GM15510 (cell line): ENCODE data around the gene TMED3.

Experiments used
- POLR2A ChIP-seq: IDR thresholded peaks from 3 replicates; pipeline ENCODE4 v1.6.1; 2011; ENCODE audit warnings: borderline replicate concordance; ENCODE audit not compliant: insufficient read length; ENCODE audit errors: extremely low read depth

TMED3 gene

DNA sequence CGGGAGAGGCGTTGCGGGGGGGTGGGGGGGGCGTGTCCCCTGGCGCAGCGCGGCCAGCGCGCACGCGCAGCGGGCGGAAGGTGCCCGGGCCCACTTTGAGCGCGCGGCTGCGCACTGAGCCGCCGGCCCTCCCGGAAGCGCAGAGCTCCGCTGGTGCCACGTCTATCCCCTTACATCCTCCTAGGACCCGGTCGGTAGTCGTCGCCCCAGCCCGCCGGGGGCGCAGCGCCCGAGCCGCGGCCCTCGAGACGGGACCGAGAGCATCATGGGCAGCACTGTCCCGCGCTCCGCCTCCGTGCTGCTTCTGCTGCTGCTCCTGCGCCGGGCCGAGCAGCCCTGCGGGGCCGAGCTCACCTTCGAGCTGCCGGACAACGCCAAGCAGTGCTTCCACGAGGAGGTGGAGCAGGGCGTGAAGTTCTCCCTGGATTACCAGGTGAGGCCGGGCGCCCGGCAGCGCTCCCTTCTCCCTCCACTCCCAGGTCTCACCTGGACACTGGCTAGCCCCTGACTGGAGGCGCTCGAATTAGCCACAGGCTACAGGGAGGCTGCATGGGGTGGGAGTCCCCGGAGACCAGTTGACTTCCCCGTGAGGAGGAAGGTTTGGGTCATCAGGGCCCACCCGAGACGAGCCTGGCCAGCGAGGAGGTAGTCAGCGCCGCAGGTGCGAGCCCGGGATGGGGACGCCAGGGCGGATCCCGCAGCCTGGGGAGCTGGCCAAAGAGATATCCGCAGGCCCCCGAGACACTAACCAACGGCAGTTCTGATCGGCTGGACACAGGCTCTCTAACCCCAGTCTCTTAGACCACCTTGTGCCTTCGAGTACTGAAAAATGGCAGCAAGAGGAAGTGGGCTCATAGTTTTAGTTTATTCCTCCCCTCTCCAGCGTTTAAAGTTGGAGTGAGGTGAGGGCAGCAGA lies at the start of gene TMED3:
Gene TMED3, plus strand, starts transcription at position 128 of the 916 bp plus-strand sequence. Its CDS starts 138 bp downstream, at position 266.
- TF ChIP-seq POLR2A: peak; percentile 82

DNA sequence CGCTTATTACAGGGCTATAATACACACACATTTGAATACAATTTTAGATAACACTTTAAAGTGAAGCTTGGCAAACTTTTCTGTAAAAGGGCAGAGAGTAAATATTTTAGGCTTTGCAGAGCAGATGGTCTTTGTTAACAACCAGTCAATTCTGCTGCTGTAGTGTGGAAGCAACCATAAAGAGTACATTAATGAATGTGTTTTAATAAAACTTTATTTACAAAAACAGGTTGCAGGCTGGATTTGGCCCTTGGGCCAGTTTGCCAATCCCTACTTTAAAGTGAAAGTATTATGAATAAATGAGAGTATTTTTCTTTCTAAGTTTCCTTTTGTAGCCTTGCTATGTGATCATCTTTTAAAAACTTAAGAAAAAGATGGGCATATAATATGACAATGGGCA lies 49.1 kb upstream of the TMED3 start:
- no peak for TF ChIP-seq POLR2A

DNA sequence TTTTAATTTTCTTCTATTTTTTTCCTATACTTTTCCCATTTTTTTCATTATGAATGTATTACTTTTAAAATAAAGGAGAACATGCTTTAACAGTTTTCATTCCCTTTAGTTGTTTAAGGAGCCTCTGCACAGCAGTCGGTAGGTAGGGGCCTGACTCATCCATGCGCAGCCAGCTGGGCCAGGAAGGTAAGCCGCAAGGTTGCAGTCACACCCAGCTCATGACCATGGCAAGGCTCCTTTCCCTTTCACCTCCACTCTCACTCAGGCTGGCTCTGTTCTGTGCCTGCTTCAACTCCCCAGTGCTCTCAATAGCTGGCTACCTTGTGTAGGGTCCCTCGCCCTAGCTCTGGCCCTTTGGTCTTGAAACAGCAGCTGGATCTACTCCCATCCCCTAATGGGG lies 45.7 kb upstream of the TMED3 start:
- TF ChIP-seq POLR2A: no peak

DNA sequence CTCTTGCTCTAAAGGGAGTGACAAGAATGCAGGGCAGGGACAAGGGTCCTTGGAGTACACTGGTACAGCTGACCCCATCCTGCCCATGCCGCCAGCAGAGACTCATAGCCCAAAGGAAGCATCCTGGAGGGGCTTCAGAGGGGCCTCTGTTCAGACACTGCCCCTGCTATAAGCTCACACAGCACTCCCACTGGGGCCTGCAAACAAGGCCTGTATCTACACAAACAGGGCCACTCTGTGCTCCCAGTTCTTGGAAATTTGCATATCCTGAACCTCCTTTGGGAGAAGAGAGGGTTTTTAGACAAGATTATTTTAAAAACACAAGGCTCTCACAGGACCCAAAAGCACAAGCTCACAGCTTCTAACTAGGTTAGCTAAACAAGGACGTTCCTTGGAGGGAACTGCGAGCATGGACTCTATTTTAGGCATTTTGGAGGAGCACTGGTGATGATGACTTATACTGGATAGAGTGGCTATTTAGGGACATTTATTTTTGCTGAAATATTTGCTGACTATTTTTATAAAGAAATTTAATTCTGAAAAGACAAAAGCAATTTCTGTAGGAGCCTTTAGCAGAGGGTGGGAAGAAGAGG lies 44.8 kb upstream of the TMED3 start:
- no peak for TF ChIP-seq POLR2A

DNA sequence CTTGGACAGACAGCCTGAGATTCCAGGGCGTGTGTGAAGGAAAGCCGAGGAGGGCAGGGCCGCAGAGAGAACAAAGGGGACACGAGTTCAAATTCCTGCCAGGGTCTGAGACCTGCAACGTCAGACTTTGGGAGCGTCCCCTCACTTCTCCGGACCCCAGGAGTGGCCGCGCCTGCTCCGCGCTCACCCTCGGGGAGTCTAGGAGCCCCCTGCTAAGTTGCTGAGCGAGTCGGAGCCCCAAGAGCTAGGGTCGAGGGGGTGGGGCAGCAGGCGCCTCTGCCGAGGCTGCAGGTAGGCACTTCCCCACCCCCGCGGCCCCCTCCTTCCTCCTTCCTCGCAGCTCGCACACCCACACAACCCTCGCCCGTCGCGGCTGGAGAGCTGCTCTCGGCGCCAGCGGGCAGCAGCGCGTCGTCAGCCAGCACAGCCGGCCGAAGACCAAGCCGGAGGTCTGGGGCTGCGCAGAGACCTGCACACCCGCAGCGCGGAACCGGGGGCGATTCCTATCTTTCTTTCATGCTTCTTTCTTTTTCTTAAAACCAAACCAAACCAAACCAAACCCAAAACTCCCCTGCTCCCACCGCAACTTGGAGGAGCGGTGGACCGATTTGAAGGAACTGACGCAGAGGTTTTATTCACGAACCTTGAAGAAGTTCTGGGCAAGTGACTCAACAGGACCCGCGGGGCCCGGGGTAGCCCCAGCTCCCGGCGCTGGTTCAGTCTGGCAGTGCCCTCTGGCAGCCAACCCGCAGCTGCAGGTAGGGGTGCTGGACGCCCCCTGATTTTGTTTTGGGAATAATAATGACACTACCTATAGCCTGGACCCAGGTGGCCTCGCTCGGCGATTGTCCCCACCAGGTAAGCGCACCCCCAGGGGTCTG lies 28.3 kb upstream of the TMED3 start, which contains the start of gene ANKRD34C:
Gene ANKRD34C, plus strand, starts transcription at position 352 of the 881 bp plus-strand sequence. CDS start 10,563 bp downstream, outside the sequence.
- TF ChIP-seq POLR2A: no peak

DNA sequence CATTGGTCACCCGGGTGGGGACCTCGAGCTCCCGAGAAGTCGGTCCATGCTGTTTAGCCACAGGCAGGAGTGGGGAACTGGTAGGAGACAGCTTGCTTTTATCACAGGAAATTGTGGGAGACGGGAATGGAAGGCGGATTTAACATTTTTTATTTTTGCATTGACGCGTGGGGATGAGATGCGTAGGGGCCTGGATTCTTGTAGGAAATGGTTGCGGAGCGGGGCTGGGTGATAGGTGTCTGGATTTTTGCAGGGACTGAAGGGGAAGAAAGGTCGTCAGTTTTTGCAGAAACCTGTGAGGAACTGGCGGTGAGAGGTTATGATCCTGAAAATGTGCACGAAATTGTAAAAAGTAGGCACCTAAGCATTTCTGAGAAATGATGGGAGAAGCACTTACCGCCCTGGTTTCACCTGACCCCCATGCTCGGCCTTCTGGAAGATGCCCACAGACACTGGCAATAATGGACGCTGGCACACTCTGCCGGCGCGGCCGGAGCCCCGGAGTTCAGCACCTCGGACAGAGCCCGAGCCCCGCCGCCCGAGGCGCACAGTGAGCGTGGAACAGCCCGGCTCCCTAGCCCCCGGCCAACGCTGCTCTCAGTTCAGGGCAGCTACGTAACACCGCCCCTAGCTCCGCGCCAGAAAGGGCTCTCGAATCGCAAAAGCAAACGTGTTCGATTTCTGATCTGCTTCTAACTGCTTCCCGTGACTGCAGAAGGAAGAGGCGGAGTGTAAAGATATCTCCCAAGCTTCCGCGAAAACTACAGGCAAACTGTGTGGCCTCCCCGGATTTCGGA lies 27.5 kb upstream of the TMED3 start:
- no peak for TF ChIP-seq POLR2A

DNA sequence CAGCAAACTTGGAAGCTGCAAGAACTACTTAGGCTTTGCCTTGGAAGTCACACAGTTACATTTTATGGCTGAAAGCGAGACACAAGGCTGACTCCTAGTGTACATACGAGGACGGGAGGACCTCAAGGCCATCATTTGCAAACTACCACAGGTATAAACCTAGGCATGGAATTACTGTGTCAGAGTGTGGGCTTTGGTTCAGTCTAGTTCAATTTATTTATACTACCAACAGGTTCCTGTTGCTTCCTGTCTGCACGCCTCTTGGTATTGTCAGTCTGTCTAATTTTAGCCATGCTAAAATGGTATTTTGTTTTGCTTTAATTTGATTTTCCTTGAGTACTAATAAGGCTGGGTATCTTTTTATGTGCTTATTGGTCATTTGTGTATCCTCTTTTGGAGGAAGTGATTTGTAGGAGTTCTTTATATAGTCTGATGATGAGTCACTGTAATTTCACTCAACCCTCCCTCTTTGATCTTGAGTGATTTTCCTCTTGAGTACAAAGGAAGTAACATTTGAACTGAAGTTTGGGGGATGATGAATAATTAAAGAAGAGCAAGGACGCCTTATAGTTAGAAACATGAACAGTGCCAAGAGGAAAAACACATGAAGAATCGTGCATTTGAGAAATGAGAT lies 20.2 kb upstream of the TMED3 start:
- TF ChIP-seq POLR2A: no peak

DNA sequence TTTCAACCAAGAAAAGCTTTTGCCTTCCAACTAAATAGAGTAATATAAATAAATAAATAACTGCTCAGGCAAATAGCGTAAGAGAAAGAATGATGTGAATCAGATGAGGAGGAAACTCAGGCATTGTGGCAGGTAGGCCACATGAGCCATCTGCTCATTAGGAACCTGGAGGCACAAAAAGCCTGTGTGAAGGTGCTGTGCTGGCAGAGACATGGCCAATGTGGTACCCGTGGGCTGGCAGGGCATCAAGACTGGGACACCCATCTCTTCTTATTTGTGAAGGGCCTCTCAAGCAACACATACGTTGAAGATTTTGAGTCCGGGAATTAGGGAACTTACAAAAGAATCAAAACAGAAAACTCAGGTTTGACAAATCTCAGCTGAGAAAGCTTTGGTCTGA lies 18.9 kb upstream of the TMED3 start:
- no peak for TF ChIP-seq POLR2A

DNA sequence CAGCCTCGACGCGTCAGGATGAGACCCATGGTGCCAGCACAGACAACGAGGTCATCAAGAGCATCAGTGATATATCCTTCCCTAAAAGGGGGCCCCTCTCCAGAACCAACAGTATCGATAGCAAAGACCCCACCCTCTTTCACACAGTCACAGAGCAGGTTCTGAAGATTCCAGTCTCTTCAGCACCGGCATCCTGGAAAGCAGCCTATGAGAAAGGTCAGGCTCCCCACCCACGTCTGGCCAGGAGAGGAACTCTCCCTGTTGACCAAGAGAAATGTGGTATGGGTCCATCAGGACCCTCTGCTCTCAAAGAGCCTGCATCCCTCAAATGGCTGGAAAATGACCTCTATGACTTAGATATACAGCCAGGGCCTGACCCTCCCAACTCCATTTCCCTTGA lies 16.8 kb upstream of the TMED3 start:
- no peak for TF ChIP-seq POLR2A

DNA sequence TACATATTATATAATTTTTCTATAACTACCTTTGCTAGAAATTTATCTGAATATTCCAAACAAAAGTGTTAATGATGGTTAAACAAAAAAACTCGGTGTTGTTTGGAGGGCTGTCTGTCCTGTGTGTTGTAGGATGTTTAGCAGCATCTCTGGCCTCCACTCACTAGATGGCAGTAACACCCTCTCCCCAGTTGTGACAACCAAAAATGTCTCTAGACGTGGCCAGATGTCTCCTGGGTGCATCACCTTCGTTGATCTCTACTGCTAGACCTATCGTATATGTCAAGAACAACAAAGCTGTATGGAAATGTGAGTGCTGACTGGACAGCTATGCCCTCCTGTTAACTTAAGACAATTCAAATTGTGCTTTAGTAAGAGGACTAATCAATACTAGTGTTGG lies 14.3 kb upstream of the TMED3 start:
- TF ChIP-seq POLR2A: no peak

DNA sequence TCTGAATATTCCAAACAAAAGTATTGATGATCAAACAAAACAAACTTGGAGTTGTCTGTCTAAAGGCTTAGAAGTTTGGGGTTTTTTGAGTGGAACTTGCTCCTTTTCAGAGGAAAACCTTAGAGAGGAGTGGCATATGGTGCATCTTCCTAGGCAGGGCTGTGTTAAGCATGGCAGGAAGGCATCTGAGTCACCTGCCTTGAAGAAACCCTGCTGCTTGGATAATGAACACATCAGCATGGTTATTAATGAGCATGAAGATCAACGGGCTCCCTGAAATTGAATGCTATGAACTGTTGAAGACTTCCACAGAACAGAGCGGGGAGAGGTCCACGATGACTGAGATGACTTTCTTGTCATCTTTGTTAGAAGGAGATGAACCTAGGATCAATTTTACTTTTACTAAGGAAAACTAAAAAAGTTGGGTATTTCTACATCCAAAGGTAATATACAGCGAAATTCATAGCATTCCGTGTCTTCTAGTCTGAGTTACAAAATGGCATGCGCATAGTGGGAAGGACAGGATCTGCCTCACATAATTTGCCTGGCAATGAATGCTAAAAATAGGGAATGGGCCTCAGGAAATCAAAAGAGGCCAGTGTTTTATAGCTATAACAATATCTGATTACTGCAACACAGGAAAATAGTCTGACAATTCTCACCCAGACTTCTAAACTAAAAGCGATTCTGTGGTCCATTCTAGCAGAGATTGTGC lies 11.6 kb upstream of the TMED3 start:
- no peak for TF ChIP-seq POLR2A

DNA sequence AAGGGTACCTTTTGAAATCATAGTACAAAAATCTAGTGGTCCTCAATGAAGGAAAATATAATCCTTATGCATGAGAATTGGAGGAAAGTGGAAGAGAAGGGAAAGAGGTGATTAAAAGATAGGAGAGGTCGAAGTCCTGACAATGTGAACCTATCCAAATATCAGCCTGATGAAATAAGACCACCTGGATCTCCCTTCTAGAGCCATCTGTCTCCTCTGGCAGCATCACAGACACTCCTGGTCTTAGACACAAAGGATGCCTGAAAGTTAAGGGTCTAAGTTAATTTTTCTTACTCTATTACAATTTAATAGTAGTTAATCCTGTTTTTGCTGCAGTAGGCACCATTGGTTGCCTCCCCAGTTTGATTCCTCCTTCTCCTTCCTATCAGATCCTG lies 11.1 kb upstream of the TMED3 start:
- TF ChIP-seq POLR2A: no peak

DNA sequence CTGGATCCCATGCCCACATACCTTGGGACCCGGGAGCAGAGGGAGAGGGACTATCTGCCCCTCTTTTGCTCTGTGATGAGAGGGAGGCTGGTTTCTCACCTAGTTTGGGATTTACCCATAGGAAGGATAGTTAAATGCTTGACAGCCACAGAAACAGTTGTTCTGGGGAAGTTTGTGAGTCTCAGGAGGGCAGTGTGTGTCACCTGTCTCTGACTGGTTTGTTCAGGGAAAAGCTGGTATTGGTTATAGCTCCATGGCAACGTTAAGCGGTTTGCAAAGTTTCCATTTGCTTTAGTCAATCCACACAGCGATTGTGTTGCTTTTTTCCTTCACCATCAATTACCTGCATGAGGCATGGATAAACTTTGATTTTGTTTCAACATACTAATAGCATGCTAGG lies 3.7 kb upstream of the TMED3 start:
- no peak for TF ChIP-seq POLR2A
